Epidermal melanocyte (primary cell): Measurements from ENCODE around the gene CST7.

Experiments
- DNase-seq: peaks from one replicate; pipeline ENCODE4 v3.0.0; 2011; ENCODE audit warnings: low spot score; ENCODE audit not compliant: insufficient read length

Gene CST7

DNA sequence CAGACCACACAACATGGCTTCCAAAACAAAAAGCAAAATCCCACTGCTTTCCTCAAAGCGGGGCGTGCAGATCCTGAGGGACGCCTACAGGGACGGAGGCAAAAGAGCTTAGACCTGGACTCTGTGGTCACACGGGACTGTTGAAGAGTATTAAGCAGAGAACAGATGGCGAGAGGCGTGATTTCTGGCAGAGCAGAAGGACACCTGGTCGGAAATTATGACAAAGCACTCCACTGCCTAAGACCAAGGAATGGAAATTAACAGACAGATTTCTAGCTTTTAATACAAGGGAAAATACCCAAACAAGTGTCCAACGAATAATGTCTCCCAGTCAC, 15.4 kb downstream of the CST7 start:
- no peak for DNase-seq

DNA sequence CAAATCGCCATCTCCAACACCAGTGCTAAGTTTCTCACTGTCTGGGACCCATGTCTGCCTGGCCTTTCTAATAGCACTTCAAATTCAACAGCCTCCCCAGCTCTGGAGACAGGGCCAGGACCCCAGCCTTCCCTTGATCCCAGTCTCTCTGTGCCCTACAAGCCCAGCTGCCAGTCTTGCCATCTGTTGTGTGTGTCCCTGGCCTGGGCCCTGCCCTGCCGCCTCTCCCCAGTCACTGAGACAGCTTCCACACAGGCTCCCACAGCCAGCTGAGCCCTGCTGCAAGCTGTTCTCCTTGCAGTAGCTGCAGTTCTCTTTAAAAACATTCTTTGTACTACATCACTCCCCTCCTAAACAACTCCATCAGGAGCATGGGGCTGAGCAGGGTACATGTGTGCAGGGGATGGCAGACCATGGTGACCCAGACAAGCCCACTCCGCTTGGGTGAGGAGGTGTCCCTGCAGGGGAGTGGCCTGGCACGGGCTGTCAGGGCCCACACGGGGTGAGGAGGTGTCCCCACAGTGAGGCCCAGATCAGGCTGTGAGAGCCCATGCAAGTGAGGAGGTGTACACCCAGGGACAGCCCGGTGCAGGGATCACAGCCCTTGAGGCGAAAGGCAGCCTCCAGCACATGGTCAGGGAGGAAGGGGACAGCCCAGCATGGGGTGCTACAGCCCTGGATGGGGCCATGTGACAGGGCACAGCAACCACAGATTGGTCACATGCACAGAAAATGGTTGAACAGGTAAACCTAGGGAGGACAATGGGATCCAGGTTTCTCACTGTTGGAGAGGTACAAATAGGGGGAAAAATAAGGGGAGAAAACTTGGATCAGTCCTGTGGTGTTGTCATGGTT, 16.2 kb downstream of the CST7 start:
- DNase-seq, result no peak

DNA sequence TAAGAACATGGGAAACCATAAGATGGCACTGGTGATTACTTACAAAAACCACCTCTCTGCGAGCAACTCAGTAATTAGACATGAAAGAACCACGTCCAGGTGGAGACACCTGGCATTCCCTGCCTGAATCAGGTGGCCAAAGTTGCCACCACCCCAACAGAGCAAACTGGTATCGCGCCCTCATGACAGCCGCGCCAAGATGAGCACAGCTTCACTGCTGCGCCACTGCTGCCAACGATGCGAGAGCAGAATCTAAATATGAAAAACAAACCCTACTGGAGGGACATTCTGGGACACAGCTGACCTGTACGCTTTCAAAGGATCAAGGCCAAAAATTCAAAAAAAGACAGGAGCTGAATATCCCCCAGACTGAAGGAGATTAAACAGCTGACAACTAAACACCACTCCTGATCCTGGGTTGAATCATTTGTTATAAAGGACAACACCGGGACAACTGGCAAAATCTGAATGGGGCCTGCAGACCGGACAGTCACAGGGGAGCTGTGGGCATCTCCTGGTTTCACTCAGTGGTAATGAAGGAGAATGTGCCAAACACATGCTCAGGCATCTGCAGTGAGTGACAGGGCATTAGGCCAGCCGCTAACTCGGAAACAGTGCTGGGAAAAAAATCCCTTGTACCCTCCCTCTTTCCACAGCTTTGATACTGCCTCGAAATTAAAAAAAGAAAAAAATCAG, 17.4 kb downstream of the CST7 start:
- DNase-seq, result no peak

DNA sequence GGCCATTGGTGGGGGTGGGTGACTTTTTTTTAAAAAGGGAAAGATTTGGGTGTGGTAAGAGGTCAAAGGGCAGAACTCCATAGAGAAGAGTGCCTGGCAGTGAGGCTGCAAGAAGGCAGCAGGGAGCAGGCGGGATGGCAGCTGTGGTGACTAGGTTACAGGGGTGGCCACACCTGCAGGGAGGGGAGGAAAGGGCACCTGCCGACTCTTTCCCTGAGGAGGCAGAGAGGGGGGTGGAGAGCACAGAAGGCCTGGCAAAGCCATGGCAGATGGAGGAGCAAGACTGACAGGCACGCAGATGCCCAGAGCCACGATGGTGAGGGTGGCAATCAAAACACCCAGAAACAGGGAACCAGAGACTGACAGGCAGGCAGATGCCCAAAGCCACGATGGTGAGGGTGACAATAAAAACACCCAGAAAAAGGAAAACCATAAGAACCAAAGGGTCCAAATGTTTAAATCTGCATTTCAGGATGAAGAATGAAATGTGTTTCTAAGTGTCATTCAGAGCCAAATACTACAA, 19.3 kb downstream of the CST7 start:
- DNase-seq, result no peak

DNA sequence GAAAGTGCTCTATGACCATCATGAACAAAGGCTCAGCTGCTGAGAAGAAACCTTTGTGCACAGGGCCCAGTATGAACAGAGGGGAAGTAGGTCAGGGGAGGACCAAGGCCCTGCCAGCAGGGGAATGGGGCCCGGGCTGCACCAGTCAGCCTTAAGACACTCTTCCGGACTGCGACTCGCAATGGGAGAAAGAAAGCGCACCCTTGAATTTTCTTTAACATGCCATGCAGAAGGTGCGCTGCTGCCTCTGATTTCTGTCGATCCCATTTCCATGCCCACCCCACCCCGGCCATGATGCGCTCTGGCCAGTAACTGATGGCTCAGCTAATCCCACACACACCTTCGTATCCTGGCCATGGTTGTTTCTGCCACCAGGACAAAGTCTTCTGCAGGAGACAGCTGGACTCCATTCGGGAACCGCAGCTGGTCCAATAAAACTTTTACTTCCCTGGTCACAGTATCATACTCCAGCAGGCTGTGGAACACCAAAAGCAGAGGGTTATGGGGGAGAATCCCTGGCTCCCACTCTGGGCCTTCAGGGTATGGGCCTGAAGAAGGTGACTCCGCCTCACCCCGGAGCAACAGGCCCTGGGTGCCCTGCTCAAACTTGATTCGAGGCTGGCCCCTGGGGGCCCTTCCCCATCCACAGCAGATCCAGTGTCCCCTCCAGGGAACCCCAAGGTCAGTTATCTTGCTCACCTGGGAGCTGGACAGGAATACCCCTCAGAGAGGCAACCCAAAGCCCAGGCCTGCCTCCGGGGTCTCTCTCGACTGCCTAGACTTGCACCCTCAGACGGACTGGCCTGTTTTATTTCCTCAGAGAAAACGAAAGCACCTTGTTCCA, 20.3 kb downstream of the CST7 start:
- no peak for DNase-seq

DNA sequence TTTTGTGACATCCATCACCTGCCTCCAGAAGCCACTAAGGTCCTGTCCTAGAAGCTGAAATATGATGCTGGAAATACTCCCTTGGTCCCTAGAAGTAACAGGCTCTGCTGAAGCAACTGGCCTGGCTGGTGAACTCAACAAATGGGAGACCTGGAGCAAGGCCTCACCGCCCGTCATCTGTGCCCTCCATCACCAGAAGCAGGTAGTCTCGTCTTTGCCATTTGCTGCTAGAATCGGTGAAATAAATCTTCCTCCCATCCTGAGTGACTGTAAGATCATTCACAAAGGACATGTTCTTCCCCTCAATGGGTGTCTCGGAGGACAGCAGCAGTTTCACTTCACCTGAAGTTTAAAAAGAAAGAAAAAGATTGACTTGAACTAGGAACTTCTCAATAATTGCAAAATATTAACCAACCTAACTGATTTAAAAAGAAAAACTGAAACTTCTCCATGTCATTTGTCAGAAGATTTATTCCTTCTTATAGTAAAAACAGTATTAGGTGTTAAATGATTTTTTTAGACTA, 21.0 kb downstream of the CST7 start:
- DNase-seq, result no peak

DNA sequence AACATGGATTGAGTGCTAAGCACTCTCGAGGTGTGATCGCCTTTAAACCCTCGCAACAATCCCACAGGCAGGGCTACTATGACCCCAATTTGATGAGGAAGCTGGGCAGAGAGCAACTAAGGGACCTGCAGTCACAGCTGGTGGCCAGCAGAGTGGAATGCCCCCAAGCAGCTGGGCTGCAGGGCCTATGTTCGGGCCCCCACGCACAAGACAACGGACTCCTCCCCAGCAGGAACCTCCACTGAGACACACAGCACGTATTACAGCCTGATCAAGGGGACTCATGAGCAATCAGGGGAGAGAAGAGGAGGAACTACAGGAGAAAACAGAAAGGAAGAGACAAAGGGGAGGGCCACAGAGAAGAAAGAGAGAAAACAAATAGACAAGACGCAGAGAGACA, 21.7 kb downstream of the CST7 start:
- no peak for DNase-seq

DNA sequence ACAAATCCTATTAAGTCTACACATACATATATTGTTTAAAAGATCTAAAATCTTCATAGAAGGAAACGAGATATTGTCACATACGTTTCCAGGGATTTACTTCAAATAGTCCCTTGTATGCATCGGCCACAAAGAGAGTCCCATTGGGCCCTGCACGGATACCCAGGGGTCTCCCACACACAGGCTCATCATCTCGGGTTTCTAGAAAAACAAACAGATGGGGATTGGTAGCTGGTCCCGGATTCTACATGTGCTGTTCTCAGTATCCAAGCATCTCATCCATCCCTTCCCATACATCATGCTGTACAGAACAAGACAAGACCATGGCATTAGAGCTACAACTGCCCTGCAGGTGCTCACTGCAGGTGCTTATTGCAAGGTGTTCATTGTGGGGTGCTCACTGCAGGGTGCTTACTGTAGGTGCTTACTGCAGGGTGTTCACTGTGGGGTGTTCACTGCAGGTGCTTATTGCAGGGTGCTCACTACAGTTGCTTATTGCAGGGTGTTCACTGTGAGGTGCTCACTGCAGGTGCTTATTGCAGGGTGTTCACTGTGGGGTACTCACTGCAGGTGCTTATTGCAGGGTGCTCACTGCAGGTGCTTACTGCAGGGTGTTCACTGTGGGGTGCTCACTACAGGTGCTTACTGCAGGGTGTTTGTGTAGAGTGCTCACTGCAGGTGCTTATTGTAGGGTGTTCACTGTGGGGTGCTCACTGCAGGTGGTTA, 22.5 kb downstream of the CST7 start:
- no peak for DNase-seq

DNA sequence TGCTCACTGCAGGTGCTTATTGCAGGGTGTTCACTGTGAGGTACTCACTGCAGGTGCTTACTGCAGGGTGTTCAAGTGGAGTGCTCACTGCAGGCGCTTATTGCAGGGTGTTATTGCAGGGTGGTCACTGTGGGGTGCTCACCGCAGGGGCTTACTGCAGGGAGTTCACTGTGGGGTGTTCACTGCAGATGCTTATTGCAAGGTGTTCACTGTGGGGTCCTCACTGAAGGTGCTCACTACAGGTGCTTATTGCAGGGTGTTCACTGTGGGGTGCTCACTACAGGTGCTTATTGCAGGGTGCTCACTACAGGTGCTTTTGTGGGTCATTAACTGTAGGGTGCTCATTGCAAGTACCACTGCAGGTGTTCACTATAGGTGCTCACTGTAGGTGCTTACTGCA, 23.3 kb downstream of the CST7 start:
- no peak for DNase-seq

DNA sequence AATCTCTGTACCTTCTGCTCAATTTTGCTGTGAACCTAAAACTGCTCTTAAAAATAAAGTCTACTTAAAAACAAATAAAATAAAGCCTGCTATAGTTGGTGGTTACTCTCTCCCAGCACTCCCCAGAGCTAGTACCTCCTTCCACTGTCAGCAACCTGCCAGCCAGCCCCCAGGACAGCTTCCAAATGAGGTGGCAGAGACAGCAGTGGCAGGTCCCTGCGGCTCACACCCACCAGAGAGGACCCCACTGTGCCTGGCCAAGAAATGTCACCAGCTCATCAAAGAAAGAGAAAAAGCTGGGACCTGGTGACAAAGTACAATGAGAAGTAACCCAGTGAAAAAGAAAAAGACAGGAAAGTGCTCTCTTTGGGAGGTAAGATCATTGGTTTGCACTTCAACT, 28.3 kb downstream of the CST7 start:
- DNase-seq, result no peak

DNA sequence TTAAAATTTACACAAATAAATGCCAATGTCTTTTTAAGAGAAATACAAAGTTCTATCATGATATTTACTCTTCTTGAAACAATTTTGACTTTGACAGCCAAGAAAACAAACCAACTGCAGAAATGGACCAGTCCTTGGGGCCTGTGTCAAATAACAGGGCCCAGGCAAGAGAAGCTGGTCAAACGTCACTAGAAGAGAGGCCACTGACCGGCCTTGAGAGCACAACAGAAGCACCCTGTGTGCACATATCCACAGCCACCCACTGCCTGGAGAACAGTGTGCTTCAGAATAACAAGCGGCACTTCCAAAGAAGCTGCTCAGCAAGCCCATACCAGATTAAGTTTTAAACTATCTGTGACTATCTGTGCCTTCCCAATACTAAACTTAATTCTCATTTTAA, 28.7 kb downstream of the CST7 start:
- no peak for DNase-seq

DNA sequence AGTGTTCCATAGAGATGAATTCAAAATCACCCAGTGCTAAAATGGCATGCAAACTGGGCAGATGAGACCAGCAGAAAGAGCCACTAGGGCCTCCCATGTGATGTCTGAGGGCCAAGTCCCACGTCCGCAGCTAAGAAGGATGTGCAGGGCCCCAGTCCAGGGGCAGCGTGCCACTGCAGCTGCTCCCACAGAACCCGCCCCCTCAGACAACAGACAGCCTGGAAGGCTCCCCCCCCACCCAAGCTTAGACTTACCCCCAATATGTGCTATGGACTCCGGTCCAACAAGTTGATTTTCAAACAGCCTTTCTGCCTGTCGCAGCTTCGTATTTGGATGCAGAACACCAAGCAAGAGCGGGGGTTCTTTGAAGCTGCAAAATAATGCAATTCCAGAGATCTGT, 29.4 kb downstream of the CST7 start:
- DNase-seq, result no peak

DNA sequence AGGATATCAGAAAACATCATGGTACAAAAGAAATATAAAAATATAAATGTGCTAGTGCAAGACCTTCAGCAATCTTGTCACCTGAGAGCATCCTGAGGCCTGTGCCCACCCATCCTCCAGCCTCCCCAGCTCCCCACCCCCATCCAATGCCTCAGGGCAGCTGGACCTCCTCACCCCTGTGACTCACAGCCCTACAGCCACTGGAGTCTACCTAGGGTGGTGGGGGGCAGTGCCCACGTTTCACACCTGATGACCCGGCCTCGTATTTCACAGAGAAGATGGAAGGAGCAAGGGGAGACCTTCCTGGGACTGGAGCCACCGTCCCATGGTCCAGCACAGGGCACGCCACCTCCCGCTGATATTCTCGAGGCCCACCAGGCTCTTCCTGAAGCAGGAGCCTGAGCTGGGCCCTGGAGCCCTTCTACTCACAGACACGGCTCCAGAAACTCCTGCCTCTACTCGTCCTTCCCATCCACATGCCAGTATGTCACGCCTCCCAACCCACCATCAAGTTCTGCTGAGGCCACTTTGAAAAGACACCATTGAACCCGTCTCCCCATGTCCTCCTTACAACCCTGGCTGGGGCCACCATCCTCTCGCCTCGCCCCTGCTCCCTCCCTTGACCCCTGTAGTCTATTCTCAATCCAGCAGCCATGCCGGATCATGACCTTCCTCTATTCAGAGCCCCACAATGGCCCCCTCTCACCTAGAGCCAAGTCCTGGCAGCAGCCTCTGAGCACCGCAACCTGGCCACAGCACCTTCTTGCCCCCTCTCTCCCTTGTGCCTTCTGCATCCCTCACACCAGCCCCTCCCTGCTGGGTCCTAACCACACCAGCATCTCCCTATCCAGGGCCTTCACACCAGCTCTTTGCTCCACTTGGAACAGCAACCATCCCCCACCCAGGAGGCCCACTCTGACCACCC, 30.2 kb downstream of the CST7 start:
- DNase-seq, result no peak

DNA sequence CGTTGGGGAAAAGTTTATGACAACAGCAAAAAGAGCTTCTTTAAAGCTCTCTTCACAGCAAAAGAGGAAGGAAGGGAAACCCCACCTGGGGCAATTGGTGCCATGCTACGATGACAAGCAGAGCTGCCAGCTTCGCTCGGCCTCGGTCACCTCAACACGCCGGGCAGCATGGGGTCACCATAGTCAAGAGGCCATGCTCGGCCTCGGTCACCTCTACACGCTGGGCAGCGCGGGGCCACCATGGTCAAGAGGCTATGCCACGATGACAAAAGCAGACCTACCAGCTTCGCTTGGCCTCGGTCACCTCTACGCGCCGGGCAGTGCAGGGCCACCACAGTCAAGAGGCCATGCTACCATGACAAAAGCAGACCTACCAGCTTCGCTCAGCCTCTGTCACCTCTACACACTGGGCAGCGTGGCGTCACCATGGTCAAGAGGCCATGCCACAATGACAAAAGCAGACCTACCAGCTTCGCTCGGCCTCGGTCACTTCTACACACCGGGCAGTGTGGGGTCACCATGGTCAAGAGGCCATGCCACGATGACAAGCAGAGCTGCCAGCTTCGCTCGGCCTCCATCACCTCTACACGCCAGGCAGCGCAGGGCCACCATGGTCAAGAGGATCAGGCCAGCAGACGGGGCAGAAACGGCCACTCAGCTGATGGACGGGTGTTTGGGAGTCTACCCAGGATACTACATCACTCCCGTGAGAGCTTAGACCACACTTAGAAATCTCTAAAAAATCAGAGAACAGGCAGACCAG, 31.4 kb downstream of the CST7 start:
- no peak for DNase-seq

DNA sequence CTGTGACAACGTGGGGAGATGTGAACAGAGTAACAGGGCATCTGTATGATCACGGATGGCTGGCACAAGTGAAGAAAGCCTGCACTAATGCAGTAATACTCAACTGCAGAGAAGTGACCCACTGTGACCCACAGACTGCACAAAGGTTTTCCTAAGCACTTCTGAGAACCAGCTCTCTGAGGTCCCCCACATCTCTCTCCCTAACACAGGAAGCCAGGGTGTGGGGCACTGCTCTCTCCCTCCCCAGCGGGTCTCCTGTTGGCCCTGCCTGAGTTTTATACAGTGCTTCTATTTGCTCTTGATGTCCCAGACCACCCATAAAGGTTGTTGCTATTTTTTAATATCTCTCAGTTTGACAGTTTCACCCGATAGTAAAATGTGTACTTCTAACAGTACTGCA, 32.2 kb downstream of the CST7 start:
- DNase-seq, result no peak

DNA sequence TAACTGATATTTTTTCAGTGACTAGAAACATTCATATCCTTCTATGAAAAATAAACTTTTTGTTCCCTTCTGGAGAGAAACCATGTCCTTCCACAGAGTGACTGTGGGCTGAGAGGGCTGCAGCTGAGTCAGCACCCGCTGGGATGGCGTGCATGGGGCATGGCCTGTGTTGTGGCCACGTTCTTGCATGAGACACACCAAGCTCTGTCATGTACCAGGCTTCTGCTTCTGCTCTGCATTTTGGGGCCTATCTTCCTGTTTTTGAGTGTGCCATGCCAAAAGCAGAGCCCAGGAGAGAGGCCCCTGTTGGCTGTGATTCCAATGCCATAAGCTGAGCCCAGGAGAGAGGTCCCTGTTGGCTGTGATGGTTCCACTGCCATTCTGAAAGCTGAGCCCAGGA, 32.7 kb downstream of the CST7 start:
- no peak for DNase-seq

DNA sequence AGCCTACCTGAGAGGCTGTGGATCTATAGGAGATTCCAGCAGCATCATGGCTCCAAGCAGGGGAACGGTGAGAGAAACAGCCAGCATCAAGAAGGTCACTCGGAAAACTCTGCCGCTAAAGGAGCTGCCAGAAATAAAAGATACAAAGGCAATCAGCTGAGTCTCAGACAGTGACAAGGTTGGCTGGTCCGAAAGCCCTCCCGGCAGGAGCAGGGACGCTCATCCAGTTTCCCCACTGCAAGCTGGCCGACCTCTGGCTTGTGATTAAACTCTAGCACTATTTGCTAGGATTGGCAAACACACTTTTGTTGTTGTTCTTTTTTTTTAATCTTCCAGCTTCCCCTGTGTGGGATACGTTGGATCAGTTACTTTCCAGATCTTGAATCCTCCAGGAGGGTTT, 34.8 kb downstream of the CST7 start:
- DNase-seq, result no peak

DNA sequence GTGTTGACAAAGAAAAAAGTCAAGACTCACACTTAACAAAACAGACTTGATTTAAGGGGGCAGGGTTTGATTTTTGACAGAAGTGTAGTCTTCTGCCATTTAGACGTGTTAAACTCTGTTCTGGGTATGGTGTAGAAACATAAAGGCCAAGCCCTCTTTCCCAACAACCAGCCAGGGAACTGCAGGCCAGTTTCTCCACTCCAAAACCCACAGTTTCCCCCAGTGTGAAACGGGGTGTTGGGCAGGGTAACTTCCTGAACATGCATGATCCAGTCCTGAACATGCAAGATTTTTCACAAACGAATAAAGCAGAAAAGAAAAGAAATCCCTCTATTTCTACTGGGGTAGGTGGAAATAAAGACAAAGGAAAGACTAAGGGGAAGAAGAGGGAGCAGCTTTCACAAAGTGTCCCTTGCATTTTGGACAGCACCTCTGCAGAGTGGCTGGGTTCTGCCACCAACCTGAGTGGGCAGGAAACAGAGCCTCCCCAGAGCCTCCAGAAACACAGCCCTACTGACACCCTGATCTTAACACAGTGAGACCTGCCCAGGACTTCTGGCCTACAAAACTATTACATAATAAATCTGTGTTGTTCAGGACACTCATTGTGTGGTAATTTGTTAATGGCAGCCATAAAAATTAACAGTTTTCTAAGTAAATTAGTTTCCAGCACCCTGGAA, 36.0 kb downstream of the CST7 start:
- no peak for DNase-seq

DNA sequence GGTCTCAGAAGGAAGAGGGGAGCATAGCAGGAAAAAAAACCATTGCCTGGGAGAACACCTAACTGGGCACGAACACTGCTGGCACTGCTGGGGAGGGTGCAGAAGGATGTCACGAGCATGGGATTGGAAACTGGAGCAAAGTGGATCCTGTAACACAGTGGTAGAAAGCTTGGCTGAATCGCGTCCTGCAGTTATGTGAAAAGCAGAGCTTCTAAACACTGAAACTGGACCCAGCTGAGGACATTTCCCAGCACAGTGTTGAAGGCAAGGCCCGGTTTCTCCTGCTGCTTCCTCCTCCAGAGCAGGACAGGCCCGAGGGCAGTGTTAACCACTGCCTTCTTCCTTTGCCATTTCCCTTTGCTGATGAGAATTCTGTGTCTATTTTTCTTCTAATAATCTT, 36.7 kb downstream of the CST7 start:
- no peak for DNase-seq
